CD4-positive, alpha-beta T cell treated with Interleukin-10 for 1 hour (primary cell): ENCODE results near the gene UGGT1.

Experiments
- DNase-seq: peaks from one replicate; pipeline ENCODE4 v3.0.0-alpha.2; 2020

The UGGT1 gene

GRCh38 chr2:128090945-128091725, at the start of gene UGGT1:
Gene UGGT1 (plus strand): TSS chr2:128091200. CDS start chr2:128091358, 158 bp downstream.
- DNase-seq = peak; percentile 96

GRCh38 chr2:128041561-128041960, 49.4 kb upstream of the UGGT1 start:
- DNase-seq = no peak

GRCh38 chr2:128043041-128043440, 48.0 kb upstream of the UGGT1 start:
- no peak for DNase-seq

GRCh38 chr2:128053331-128053730, 37.7 kb upstream of the UGGT1 start:
- no peak for DNase-seq

GRCh38 chr2:128054104-128054885, 36.7 kb upstream of the UGGT1 start:
- no peak for DNase-seq

- no peak for DNase-seq
These were observed 33.7 kb upstream of the UGGT1 start for GRCh38 chr2:128057334-128057733.

- DNase-seq = no peak
These were observed 32.9 kb upstream of the UGGT1 start for GRCh38 chr2:128058114-128058513.

GRCh38 chr2:128062571-128062970, 28.4 kb upstream of the UGGT1 start:
- DNase-seq = no peak

GRCh38 chr2:128064353-128064752, 26.6 kb upstream of the UGGT1 start:
- no peak for DNase-seq

GRCh38 chr2:128069769-128070168, 21.2 kb upstream of the UGGT1 start:
- DNase-seq = no peak

- no peak for DNase-seq
These were observed 17.7 kb upstream of the UGGT1 start for GRCh38 chr2:128073278-128073677.

GRCh38 chr2:128076461-128077106, 14.4 kb upstream of the UGGT1 start:
- no peak for DNase-seq

- no peak for DNase-seq
These were observed 6.2 kb upstream of the UGGT1 start for GRCh38 chr2:128084757-128085156.

GRCh38 chr2:128086244-128086643, 4.8 kb upstream of the UGGT1 start:
- DNase-seq = no peak

- DNase-seq = no peak
These were observed 440 bp upstream of the UGGT1 start for GRCh38 chr2:128090575-128090944.

- peak; percentile 30 for DNase-seq
These were observed 703 bp downstream of the UGGT1 start for GRCh38 chr2:128091726-128092080.

GRCh38 chr2:128092656-128093055, 1.7 kb downstream of the UGGT1 start:
- no peak for DNase-seq

- DNase-seq = no peak
These were observed 2.8 kb downstream of the UGGT1 start for GRCh38 chr2:128093762-128094161.

GRCh38 chr2:128095201-128095600, 4.2 kb downstream of the UGGT1 start:
- DNase-seq = no peak

- no peak for DNase-seq
These were observed 12.4 kb downstream of the UGGT1 start for GRCh38 chr2:128103407-128103806.

GRCh38 chr2:128105072-128105471, 14.1 kb downstream of the UGGT1 start:
- DNase-seq = no peak

GRCh38 chr2:128108166-128108565, 17.2 kb downstream of the UGGT1 start:
- DNase-seq = no peak

- no peak for DNase-seq
These were observed 18.2 kb downstream of the UGGT1 start for GRCh38 chr2:128109243-128109642.
